Measurements from ENCODE around the gene TRIM17. TPM values are rescaled to one million over a fixed set of nuclear protein-coding genes. Genes with fewer than 3 reads are reported as not detected.

Gene TRIM17
- total RNA-seq, 1 experiment from 2014 or later = 0.54 TPM

GRCh38 chr1:228374711-228375577, 41.7 kb downstream of the TRIM17 start:
- intact Hi-C loops (cut with micrococcal nuclease; ENCODE audit: unreplicated experiment) = loop anchor here (5.0 kb wide), 1 partner anchor 127 kb away; no protein-coding TSS in a partner anchor

GRCh38 chr1:228373681-228374571, 42.7 kb downstream of the TRIM17 start:
- Histone ChIP-seq H3K4me1 (ENCODE audit: insufficient read depth, low read length, poor library complexity, severe bottlenecking) (peaks cover under 1% of the 10 kb centered on the region), H3K27ac (ENCODE audit: low read depth, low read length, poor library complexity, severe bottlenecking) (no peak overlapping the region), H3K4me3 (ENCODE audit: low read depth, low read length, poor library complexity, severe bottlenecking) (no peak overlapping the region), H3K27me3 (replicated peaks; ENCODE audit: insufficient read depth, low read depth, low read length, poor library complexity) (no peaks in the 10 kb centered on the region), H3K36me3 (ENCODE audit: insufficient read depth, low read length, poor library complexity, severe bottlenecking) (no peaks in the 10 kb centered on the region), H3K9me3 (ENCODE audit: low read depth, low read length, poor library complexity, severe bottlenecking) (no peaks in the 10 kb centered on the region)
- BruUV-seq (replicated peaks) = no TSS peak
- no peak for DNase-seq (ENCODE audit: low spot score)
- TF ChIP-seq CTCF (conservative IDR thresholded peaks at IDR 0.05; ENCODE audit: low read depth, low read length) (no peak), EZH2 (IDR thresholded peaks at IDR 0.05; ENCODE audit: borderline replicate concordance, low read depth, low read length, poor library complexity, severe bottlenecking) (no peak)
- CTCF ChIA-PET = no interaction called here
- POLR2A ChIA-PET (ENCODE audit: low non-redundant PET) = no interaction called here
- intact Hi-C loops (cut with micrococcal nuclease; ENCODE audit: unreplicated experiment) = no loop called here

More at GRCh38 chr1:228374711-228375577, 41.7 kb downstream of the TRIM17 start:
- Histone ChIP-seq H3K27me3 (replicated peaks; ENCODE audit: insufficient read depth, low read depth, low read length, poor library complexity) (no peaks in the 10 kb centered on the region), H3K36me3 (ENCODE audit: insufficient read depth, low read length, poor library complexity, severe bottlenecking) (no peaks in the 10 kb centered on the region), H3K9me3 (ENCODE audit: low read depth, low read length, poor library complexity, severe bottlenecking) (no peaks in the 10 kb centered on the region), H3K4me1 (ENCODE audit: insufficient read depth, low read length, poor library complexity, severe bottlenecking) (peaks cover 5% of the 10 kb centered on the region), H3K4me3 (ENCODE audit: low read depth, low read length, poor library complexity, severe bottlenecking) (no peak overlapping the region), H3K27ac (ENCODE audit: low read depth, low read length, poor library complexity, severe bottlenecking) (no peak overlapping the region)
- BruUV-seq (replicated peaks) = no TSS peak
- ChIA-PET CTCF (interaction anchor here (0.6 kb wide), 1 partner anchor 15 kb away, joined by 3 read pairs; no protein-coding TSS in a partner anchor), POLR2A (ENCODE audit: low non-redundant PET) (no interaction called here)
- no peak for DNase-seq (ENCODE audit: low spot score)
- TF ChIP-seq CTCF (conservative IDR thresholded peaks at IDR 0.05; ENCODE audit: low read depth, low read length) (no peak), EZH2 (IDR thresholded peaks at IDR 0.05; ENCODE audit: borderline replicate concordance, low read depth, low read length, poor library complexity, severe bottlenecking) (no peak)

- no peak for TF ChIP-seq EZH2 (IDR thresholded peaks at IDR 0.05; ENCODE audit: borderline replicate concordance, low read depth, low read length, poor library complexity, severe bottlenecking)
- TF ChIP-seq CTCF (conservative IDR thresholded peaks at IDR 0.05; ENCODE audit: low read depth, low read length) = no peak
- H3K9me3 ChIP-seq (ENCODE audit: low read depth, low read length, poor library complexity, severe bottlenecking) = no peaks in the 10 kb centered on the region
- POLR2A ChIA-PET (ENCODE audit: low non-redundant PET) = no interaction called here
- H3K4me3 ChIP-seq (ENCODE audit: low read depth, low read length, poor library complexity, severe bottlenecking) = no peak overlapping the region
- H3K27ac ChIP-seq (ENCODE audit: low read depth, low read length, poor library complexity, severe bottlenecking) = no peak overlapping the region
- no peaks in the 10 kb centered on the region for H3K4me1 ChIP-seq (ENCODE audit: insufficient read depth, low read length, poor library complexity, severe bottlenecking)
- no peaks in the 10 kb centered on the region for H3K27me3 ChIP-seq (replicated peaks; ENCODE audit: insufficient read depth, low read depth, low read length, poor library complexity)
- intact Hi-C loops (cut with micrococcal nuclease; ENCODE audit: unreplicated experiment) = no loop called here
- no peak for DNase-seq (ENCODE audit: low spot score)
- no peaks in the 10 kb centered on the region for H3K36me3 ChIP-seq (ENCODE audit: insufficient read depth, low read length, poor library complexity, severe bottlenecking)
- CTCF ChIA-PET = no interaction called here
- no TSS peak for BruUV-seq (replicated peaks)
These were observed 43.5 kb downstream of the TRIM17 start for GRCh38 chr1:228373004-228373680.
